CD4-positive, alpha-beta T cell treated with Interleukin-4 for 4 hours (primary cell): ENCODE data around the gene EYA2.
"Not testable (repeated sequence)": the region's sequence is repeated elsewhere in the genome, so short reads cannot be mapped to it uniquely, and the experiment has no call there.

ENCODE experiments used
- DNase-seq: peaks from one replicate; pipeline ENCODE4 v3.0.0-alpha.2; 2020

The EYA2 gene

DNA sequence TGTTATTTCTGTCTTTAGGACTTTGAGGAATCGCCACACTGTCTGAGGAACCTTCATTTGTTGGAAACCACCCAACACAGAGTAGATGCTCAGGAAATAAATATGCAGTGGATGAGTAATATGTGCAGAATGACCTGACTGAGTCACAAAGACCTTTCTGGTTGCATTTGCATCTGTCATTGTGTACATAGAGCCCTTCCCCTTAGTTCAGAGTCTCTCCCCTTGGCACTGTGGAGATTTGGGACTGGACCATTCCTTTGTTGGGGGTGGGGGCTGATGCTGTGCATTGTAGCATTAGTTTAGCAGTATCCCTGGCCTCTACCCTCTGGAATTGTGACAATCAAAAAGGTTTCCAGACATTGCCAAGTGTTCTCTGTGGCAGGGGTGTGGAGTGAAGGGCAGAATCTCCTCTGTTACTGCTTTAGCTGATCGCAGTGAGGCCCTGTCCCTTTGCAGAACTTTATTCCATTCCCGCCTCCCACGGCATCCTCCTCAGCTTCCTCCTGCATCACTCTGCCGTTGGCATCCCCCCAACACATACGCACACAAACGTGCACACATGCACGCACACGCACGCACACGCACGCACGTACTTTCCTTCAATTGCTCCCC, 64.5 kb downstream of the EYA2 start:
- DNase-seq = no peak

- DNase-seq = no peak
These were observed 65.2 kb downstream of the EYA2 start for GRCh38 chr20:46959821-46960220.

DNA sequence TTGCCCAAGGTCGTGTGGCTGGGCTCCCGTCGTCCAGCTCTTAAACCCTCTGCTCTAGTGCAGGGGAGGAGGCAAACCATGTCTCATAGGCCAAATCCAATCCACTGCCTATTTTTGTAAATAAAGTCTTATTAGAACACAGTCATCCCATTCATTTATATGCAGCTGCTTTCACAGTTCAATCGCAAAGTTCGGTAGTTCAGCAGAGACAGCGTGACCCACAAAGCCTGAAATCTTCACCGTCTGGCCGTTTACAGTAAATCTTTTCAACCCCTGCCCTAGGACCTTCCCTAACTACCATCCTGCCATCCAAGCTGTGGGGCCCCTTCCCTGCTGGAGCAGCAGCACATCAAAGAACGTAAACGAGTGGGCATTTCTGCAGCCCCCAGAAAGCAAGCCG, 65.9 kb downstream of the EYA2 start:
- DNase-seq = no peak

DNA sequence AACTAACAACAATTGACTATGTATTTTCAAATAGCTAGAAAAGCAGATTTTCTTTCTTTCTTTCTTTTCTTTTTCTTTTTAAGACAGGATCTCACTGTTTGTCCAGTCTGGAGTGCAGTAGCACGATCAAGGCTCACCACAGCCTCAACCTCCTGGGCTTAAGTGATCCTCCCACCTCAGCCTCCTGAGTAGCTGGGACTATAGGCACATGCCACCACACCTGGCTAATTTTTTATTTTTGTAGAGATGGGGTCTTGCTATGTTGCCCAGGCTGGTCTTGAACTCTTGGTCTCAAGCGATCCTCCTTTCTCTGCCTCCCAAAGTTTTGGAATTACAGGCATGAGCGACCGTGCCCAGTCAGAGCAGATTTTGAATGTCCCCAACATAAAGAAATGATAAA, 67.3 kb downstream of the EYA2 start:
- not testable (repeated sequence) for DNase-seq

GRCh38 chr20:46962452-46963195, 68.0 kb downstream of the EYA2 start:
- no peak for DNase-seq

GRCh38 chr20:46963196-46963529, 68.5 kb downstream of the EYA2 start:
- no peak for DNase-seq

- DNase-seq = no peak
These were observed 69.3 kb downstream of the EYA2 start for GRCh38 chr20:46963758-46964617.

GRCh38 chr20:46964618-46965455, 70.2 kb downstream of the EYA2 start:
- DNase-seq = no peak

- no peak for DNase-seq
These were observed 70.8 kb downstream of the EYA2 start for GRCh38 chr20:46965477-46965876.

DNA sequence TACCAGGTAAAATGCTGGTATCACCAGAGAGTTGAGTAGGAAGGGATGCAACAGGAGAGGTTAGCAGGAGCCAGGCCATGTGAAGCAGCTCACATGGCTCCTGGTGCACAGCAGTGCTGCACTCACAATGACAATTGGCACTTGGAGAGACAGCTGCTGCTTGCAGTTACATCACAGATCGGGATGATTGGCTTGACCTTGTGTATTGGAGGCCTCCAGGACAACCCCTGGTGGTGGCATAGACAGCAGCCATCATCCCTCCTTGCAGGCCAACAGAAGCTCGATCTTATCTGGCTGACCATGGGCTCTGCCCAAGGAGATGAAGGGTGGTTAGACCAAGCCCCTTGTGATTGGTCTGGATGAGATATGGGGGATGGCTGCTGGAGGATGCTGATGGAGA, 73.0 kb downstream of the EYA2 start:
- no peak for DNase-seq

- DNase-seq = no peak
These were observed 76.4 kb downstream of the EYA2 start for GRCh38 chr20:46970937-46971630.

DNA sequence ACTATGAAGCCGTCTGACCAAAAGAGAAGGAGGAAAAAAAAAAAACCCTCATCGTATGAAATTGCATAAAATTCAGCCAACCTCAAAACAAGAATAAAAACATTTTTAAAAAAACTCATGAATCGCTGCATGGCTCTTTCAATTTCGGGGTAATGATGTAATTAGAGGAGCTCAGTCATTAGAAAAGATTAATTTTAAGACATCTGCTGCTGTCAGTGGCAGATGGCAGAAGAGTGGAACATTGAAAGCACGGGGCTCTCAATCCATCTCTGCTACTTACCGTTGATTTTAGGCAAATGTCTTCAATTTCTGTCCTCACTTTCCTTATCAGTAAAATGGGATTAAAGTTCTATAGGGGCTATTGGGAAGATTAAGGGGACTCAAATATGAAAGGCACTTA, 79.1 kb downstream of the EYA2 start:
- DNase-seq = no peak

DNA sequence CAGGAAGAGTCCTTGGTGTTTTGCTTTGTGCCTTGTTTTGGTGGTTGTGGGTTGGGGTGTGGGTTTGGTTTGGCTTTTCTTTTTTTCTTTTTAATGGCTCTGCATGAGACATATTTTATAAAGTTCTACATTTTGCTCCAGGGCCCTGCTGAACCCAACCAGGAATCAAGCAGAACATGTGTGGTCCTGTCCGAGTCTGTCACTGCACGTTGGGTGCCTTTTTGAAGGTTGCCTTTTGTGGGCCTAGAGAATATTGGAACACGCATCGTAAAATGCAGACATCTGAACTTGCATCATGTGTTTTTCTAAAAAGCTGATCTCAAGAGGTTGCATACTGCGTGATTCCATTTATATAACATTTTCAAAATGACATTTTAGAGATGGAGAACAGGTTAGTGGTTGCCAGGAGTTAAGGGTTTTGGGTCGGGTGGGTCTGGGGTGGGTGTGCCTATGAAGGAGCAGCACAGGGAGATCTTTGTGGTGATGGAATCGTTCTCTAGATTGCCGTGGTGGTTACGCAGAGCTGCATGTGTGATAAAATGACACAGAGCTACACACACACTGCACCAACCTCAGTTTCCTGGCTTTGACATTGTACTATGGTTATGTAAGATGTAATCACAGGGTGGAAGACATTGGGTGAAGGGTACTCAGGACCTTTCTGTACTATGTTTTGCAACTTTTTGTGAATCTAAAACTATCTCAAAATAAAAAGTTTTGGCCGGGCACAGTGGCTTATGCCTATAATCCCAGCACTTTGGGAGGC, 80.2 kb downstream of the EYA2 start:
- no peak for DNase-seq

- DNase-seq = no peak
These were observed 81.3 kb downstream of the EYA2 start for GRCh38 chr20:46975976-46976375.

- DNase-seq = no peak
These were observed 82.6 kb downstream of the EYA2 start for GRCh38 chr20:46977204-46977603.

GRCh38 chr20:46977909-46978588, 83.4 kb downstream of the EYA2 start:
- DNase-seq = no peak

DNA sequence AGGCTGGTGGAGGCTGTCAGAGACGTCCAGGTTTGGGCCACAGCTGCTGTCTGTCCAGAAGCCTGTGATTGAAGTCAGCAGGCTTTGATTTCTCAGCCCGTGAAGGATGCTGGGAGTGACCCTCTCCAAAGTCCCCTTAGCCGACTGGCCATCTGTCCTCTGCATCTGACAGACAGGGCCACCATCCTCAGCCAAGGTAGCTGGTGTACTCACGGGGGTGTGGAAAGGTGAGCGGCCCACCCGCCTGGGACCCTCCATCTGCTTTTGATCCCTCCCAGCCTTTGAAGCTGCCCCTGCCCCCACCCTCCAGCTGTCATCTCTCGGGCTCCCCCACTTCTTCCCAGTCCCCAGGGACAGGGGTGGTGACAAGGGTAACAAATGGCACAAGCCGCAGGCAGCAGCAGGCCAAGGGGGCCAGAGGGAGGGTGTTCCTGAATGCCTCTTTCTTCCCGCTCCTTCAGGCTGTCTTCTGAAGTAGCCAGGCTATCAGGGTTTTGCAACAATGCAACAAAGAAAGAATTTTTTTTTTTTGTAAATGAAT, 84.4 kb downstream of the EYA2 start:
- no peak for DNase-seq

DNA sequence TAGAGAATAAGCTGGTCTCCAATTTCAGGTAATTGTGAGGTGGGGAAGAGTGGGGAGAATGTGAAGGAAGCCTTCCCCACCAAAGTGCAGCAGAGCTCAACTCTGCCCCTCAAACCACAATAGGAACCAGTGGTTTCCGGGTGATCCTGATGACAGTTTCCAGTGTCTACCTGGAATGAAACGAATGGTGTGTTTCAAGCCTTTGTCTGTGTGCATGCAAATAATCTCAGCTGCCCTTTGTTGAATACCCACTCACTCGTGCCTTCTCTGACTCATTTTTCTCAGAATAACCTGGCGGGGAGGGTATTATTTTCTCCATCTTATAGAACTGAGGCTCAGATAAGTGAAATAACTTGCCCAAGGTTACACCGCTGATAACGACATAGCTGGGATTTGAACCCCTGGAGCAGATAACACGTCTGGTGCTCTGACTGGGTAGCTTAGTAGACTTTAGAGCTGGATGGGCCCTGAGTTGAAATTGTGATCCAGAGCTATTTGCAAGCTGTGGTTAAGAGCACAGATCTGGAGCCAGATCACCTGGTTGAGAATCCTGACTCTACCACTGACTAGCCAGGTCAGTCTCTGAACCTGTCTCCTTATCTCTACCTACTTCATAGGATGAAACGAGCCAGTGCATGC, 85.1 kb downstream of the EYA2 start:
- DNase-seq = no peak

DNA sequence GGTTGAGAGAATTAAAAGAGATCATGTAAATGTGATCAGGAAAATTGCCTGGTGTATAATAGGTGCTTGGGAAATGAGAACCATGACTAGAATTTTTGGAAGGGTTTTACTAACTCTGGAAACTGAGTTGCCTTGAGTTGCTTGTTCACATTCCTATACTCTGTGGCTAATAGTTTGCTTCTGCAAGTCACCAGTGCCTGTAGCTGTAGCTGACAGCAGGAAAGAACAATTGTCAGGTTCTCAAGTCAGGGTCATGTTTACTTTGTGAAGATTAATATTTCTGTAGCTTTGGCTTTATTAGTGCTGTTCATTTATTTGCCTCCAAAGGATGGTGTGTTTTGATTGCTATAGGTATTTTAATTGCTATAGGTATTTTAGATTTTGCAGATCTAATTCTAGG, 86.5 kb downstream of the EYA2 start:
- DNase-seq = no peak

DNA sequence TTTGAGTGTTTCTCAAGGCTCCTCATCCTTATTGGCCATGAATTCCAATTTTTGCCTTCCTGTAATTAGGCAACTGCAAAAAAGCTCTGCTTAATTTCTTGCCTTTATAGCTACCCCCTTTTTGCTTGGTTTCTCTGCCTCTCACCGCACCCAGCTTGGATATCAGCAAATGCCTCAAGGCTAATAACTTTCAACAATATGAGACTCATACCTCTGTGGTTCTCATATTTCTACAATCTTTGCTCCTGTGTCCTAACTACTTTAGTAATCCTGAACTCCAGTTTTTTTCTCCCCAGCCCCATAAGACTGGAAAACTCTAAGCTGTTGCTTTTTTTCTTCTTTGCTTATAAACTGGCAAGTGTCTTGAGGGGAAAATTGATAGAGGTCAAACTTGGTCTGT, 88.8 kb downstream of the EYA2 start:
- DNase-seq = no peak
